Endodermal cell (in vitro differentiated cells): ENCODE results near the gene CD300LF. TPM values are rescaled to one million over a fixed set of nuclear protein-coding genes. Genes with fewer than 3 reads are reported as not detected.

Experiments
- DNase-seq: peaks from one replicate; pipeline ENCODE4 v3.0.0-alpha.2; 2017
- H3K27ac ChIP-seq: 2 replicates; pipeline ENCODE4 v1.5.1; 2013; ENCODE audit warnings: mild to moderate bottlenecking, low read depth, low read length, moderate library complexity
- H3K27me3 ChIP-seq: 2 replicates; pipeline ENCODE4 v1.6.1; 2013; ENCODE audit warnings: mild to moderate bottlenecking, low read length, moderate library complexity; ENCODE audit not compliant: insufficient read depth, control insufficient read depth, poor library complexity, severe bottlenecking
- H3K36me3 ChIP-seq: 2 replicates; pipeline ENCODE4 v1.7.0; 2013; ENCODE audit warnings: mild to moderate bottlenecking, low read length, moderate library complexity; ENCODE audit not compliant: control insufficient read depth, insufficient read depth
- H3K4me1 ChIP-seq: one replicate; pipeline ENCODE4 v1.7.0; 2013; ENCODE audit warnings: low read length; ENCODE audit not compliant: control insufficient read depth, insufficient read depth
- H3K4me3 ChIP-seq: 2 replicates; pipeline ENCODE4 v1.5.1; 2013; ENCODE audit warnings: mild to moderate bottlenecking, low read length, moderate library complexity
- H3K9ac ChIP-seq: 2 replicates; pipeline ENCODE4 v1.6.1; 2013; ENCODE audit warnings: mild to moderate bottlenecking, low read length, moderate library complexity; ENCODE audit not compliant: poor library complexity, severe bottlenecking; ENCODE audit errors: extremely low read depth
- H3K9me3 ChIP-seq: 2 replicates; pipeline ENCODE4 v1.6.1; 2013; ENCODE audit warnings: mild to moderate bottlenecking, low read length, moderate library complexity; ENCODE audit not compliant: control insufficient read depth
- H3K27ac Mint-ChIP-seq: 2 replicates; pipeline ENCODE4 v1.8.0; 2020; ENCODE audit warnings: mixed read lengths
- H3K27me3 Mint-ChIP-seq: 2 replicates; pipeline ENCODE4 v1.8.0; 2021; ENCODE audit warnings: mild to moderate bottlenecking, mixed read lengths; ENCODE audit not compliant: insufficient read depth
- H3K36me3 Mint-ChIP-seq: 2 replicates; pipeline ENCODE4 v1.8.0; 2020; ENCODE audit warnings: low read depth, mixed read lengths
- H3K4me1 Mint-ChIP-seq: 2 replicates; pipeline ENCODE4 v1.8.0; 2020; ENCODE audit warnings: mixed read lengths
- H3K4me3 Mint-ChIP-seq: 2 replicates; pipeline ENCODE4 v1.8.0; 2020; ENCODE audit warnings: mild to moderate bottlenecking, moderate library complexity, mixed read lengths
- H3K9me3 Mint-ChIP-seq: 2 replicates; pipeline ENCODE4 v1.8.0; 2020; ENCODE audit warnings: mild to moderate bottlenecking, mixed read lengths
- WGBS, 2 experiments: methylation state at CpG; one replicate each; pipeline versions ENCODE4 v1.1.5 to v1.1.7; 2013; ENCODE audit warnings: missing lambda C conversion rate in 2 of 2, mixed read lengths in 1 of 2; ENCODE audit not compliant: insufficient coverage in 1 of 2, insufficient read length in 1 of 2; 5-methylcytosine and 5-hydroxymethylcytosine counted together
- total RNA-seq, 2 donors: library from RNA; stranded (reverse); fragmentation: NEBNext Ultra II Directional in 1 of 2; extraction: Animal tissue kit (Norgen Biotek cat#: 25700) in 1 of 2; gene quantifications; 2 replicates in 1 of 2; 3 replicates in 1 of 2; pipeline ENCODE4 v1.2.1, GENCODE V29; 2021
- TF ChIP-seq, protein P1 (sequence below): fragments of 200-600 bp; sonication (generic); conservative IDR thresholded peaks from 2 replicates; pipeline ENCODE4 v1.5.0; 2021; ENCODE audit warnings: antibody characterized with exemption, mild to moderate bottlenecking

Gene CD300LF
- total RNA-seq, 2 donors from 2014 or later, result not detected

DNA sequence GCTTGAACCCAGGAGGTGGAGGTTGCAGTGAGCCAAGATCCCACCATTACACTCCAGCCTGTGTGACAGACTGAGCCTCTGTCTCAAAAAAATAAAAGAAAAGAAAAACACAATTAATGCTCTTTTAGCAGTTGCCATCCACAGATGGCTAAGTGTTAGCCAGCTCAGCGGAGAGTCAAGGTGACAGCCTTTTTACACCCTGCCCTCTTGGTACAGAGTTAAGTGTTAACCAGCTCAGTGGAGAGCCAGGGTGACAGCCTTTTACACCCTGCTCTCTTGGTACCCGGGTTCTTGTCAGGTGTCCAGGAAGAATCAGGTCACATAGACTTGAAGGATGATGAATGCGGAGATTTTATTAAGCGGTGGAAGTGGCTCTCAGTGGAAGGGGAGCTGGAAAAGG is 7.8 kb upstream of the CD300LF start:
- Mint-ChIP-seq H3K4me1 (no peaks in the 10 kb centered on the region), H3K9me3 (no peaks in the 10 kb centered on the region)
- TF ChIP-seq, protein P1, sequence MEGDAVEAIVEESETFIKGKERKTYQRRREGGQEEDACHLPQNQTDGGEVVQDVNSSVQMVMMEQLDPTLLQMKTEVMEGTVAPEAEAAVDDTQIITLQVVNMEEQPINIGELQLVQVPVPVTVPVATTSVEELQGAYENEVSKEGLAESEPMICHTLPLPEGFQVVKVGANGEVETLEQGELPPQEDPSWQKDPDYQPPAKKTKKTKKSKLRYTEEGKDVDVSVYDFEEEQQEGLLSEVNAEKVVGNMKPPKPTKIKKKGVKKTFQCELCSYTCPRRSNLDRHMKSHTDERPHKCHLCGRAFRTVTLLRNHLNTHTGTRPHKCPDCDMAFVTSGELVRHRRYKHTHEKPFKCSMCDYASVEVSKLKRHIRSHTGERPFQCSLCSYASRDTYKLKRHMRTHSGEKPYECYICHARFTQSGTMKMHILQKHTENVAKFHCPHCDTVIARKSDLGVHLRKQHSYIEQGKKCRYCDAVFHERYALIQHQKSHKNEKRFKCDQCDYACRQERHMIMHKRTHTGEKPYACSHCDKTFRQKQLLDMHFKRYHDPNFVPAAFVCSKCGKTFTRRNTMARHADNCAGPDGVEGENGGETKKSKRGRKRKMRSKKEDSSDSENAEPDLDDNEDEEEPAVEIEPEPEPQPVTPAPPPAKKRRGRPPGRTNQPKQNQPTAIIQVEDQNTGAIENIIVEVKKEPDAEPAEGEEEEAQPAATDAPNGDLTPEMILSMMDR, result no peak

DNA sequence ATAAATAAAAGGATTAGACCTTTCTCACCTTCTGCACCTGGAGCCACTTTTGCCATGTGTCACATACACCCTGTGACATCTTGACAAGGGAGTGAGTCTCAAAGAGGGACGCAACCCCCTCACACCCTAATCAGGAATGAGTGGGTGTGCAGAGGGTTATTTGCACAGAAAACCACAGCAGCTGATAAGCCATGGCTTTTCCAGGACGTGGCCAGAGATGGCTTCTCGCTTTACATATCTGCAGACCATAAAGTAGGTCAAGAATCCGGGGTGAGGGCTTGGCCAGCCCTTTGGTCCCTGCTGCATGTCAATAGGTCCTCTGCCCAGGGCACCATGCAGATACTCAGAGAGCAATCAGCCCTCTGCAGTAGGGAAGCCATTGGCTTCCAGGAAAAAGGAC is 2.4 kb upstream of the CD300LF start:
- Histone ChIP-seq H3K9ac (no peak overlapping the region), H3K9me3 (no peaks in the 10 kb centered on the region), H3K27ac (no peak overlapping the region), H3K4me1 (no peaks in the 10 kb centered on the region), H3K36me3 (no peaks in the 10 kb centered on the region), H3K27me3 (no peaks in the 10 kb centered on the region), H3K4me3 (no peak overlapping the region)
- Mint-ChIP-seq H3K4me1 (no peaks in the 10 kb centered on the region), H3K27ac (no peak overlapping the region), H3K27me3 (peaks cover 5% of the 10 kb centered on the region), H3K4me3 (no peak overlapping the region), H3K36me3 (no peaks in the 10 kb centered on the region), H3K9me3 (no peaks in the 10 kb centered on the region)
- no peak for DNase-seq
- TF ChIP-seq, protein P1, result no peak
- WGBS, 2 experiments, result 69 to 73% methylated on average over 3 to 4 of the region's 4 CpGs

More for the DNA sequence above, 7.8 kb upstream of the CD300LF start:
- Histone ChIP-seq H3K9ac (no peak overlapping the region), H3K9me3 (no peaks in the 10 kb centered on the region), H3K27me3 (no peaks in the 10 kb centered on the region), H3K4me1 (no peaks in the 10 kb centered on the region), H3K4me3 (no peak overlapping the region), H3K27ac (no peak overlapping the region), H3K36me3 (no peaks in the 10 kb centered on the region)
- H3K27ac Mint-ChIP-seq, result no peak overlapping the region
- H3K27me3 Mint-ChIP-seq, result peaks cover 12% of the 10 kb centered on the region
- H3K36me3 Mint-ChIP-seq, result no peaks in the 10 kb centered on the region
- WGBS, 2 experiments, result 94 to 97% methylated on average over 3 to 4 of the region's 4 CpGs
- H3K4me3 Mint-ChIP-seq, result no peak overlapping the region
- no peak for DNase-seq

DNA sequence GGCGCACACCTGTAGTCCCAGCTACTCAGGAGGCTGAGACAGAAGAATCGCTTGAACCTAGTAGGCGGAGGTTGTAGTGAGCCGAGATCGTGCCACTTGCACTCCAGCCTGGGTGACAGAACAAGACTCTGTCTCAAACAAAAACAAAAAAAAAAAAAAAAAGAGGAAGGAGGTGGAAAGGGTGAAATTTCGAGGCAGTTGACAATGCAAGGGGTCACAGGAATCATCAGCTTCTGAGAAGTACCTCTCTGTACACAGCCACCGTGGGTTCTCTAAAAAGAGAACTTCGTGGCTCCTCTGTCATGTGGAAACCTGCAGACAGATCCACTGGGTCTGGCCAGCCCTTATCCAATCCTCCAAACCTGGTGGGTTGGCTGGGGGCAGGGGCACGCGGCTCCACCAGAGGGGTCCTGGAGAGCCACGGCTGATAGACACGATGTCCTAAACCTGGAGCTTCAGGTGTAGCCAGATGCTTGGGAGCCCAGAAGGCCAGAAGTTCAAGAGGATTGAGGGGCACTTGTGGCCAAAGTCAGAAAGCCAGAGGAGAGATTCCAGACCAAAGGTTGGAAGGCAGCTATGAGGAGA is 540 bp upstream of the CD300LF start:
- H3K4me3 ChIP-seq, result no peak overlapping the region
- DNase-seq, result no peak
- 83 to 93% methylated on average over 6 to 11 of the region's 12 CpGs for WGBS, 2 experiments
- H3K27me3 Mint-ChIP-seq, result peaks cover 5% of the 10 kb centered on the region
- no peaks in the 10 kb centered on the region for H3K36me3 ChIP-seq
- H3K36me3 Mint-ChIP-seq, result no peaks in the 10 kb centered on the region
- no peak overlapping the region for H3K9ac ChIP-seq
- no peak overlapping the region for H3K4me3 Mint-ChIP-seq
- TF ChIP-seq, protein P1, result no peak
- no peaks in the 10 kb centered on the region for H3K4me1 Mint-ChIP-seq
- H3K9me3 Mint-ChIP-seq, result no peaks in the 10 kb centered on the region
- H3K4me1 ChIP-seq, result no peaks in the 10 kb centered on the region
- no peak overlapping the region for H3K27ac ChIP-seq
- no peaks in the 10 kb centered on the region for H3K27me3 ChIP-seq
- H3K9me3 ChIP-seq, result no peaks in the 10 kb centered on the region
- H3K27ac Mint-ChIP-seq, result no peak overlapping the region
